Activated T-helper 1 cell treated with anti-CD3 and anti-CD28 coated beads, Interleukin-2, amount 50 U/mL, for 16 hours (primary cell): ENCODE measurements around the gene NETO2.
"Not testable (repeated sequence)": the region's sequence is repeated elsewhere in the genome, so short reads cannot be mapped to it uniquely, and the experiment has no call there.

Experiments used
- DNase-seq, 2 donors: peaks; one replicate each; pipeline ENCODE4 v3.0.0-alpha.2; 2020; ENCODE audit warnings: low read depth in 1 of 2, low spot score in 1 of 2

Gene NETO2, protein sequence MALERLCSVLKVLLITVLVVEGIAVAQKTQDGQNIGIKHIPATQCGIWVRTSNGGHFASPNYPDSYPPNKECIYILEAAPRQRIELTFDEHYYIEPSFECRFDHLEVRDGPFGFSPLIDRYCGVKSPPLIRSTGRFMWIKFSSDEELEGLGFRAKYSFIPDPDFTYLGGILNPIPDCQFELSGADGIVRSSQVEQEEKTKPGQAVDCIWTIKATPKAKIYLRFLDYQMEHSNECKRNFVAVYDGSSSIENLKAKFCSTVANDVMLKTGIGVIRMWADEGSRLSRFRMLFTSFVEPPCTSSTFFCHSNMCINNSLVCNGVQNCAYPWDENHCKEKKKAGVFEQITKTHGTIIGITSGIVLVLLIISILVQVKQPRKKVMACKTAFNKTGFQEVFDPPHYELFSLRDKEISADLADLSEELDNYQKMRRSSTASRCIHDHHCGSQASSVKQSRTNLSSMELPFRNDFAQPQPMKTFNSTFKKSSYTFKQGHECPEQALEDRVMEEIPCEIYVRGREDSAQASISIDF

DNA sequence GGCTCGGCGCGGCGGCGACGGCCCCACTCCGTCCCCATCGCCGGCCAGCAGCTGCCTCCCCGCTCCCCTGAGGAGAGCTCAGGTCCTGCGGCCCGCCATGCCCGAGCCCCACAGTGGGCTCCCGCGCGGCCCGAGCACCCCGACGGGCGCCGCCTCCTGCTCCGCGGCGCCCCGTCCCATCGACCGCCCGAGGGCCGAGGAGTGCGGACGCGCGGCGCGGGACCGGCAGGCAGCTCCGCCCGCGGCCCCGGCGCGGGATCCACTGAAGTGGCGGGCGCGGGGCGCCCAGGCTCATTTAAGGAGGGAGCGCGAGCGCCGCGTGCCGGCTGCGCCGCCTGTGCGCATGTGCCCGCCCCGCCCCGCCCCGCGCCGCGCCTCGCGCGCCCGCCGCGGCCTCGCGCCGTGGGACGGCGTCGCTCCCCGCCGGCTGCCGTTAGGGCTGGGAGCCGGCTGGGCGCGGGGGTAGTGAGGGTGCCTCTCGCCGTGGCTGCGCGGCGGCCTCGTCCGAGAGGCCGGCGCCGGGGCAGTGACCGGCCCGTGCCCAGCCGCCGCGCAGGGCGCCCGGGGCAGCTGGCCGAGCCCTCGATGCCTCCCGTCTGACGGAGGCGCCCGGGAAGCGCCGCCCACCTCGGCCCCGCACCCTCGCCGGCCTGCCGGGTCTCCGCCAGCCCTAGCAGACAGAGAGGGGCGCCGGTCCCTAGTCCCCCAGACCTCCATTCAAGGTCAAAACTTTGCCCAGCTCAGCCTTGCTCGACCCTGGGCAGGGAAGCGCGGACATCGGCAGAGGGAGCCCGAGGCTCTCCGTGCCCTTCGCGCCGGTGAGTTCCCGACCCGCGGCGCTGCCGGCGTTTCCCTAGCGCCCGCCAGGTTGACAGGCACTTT lies at the start of gene NETO2:
Gene NETO2 (minus strand): TSS at position 269 of the 882 bp plus-strand sequence. CDS start 333 bp downstream, outside the sequence.
- peak; percentile 24 to 58 for DNase-seq

DNA sequence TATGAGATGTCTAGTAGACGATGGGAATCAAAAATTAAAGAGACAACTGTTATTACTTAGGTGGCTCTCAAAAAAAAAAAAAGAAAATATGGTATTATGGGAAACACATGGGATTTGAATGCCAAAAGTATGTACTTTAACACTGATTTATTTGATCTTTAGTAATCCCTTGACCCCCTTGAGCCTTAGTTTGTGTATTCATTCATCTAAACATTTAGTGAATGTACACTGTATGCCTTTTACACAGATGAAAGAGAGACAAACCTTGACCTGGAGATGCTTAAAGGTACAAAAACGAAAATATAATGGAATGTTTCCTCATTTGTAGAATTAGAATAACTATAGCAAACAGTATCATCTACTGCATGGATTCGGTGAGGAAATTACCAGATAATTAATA lies 38.6 kb upstream of the NETO2 start:
- DNase-seq, result no peak

DNA sequence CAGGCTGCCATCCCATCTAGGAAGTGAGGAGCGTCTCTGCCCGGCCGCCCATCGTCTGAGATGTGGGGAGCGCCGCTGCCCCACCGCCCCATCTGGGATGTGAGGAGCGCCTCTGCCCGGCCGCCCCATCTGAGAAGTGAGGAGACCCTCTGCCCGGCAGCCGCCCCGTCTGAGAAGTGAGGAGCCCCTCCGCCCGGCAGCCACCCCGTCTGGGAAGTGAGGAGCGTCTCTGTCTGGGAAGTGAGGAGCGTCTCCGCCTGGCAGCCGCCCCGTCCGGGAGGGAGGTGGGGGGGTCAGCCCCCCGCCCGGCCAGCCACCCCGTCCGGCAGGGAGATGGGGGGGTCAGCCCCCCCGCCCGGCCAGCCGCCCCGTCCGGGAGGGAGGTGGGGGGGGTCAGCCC lies 37.3 kb upstream of the NETO2 start:
- not testable (repeated sequence) for DNase-seq

DNA sequence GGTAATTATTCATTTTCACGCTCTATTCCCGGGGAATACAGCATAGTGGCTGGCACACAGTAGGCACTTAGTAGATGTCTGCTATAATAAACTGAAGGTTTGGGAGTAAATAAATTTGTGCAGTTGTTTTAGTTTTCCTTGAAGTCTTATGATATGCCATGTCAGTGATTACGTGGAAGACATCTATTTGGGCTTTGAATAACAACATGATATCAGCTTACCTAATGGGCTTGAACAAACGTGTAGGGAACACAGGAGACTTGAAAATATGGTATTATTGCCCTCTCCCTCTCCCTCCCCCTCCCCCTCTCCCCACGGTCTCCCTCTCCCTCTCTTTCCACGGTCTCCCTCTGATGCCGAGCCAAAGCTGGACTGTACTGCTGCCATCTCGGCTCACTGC lies 36.3 kb upstream of the NETO2 start:
- no peak for DNase-seq

DNA sequence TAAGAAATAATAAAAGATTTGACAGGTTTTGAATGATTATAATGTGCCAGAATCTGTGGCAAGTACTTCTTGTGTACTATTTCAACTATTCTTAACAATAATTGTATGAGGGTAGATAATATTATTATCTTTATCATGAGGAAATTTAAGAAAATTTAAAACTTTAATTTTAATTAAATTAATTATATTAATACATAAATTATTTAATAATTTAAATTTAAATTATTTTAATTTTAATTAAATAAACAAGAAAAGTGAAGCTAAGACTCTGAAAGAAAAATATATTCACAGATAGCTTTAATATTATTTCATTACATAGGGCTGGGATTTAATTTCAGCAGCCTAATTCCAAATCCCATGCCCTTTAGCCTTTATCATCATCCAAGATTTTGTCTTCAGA lies 31.4 kb upstream of the NETO2 start:
- DNase-seq, result no peak

DNA sequence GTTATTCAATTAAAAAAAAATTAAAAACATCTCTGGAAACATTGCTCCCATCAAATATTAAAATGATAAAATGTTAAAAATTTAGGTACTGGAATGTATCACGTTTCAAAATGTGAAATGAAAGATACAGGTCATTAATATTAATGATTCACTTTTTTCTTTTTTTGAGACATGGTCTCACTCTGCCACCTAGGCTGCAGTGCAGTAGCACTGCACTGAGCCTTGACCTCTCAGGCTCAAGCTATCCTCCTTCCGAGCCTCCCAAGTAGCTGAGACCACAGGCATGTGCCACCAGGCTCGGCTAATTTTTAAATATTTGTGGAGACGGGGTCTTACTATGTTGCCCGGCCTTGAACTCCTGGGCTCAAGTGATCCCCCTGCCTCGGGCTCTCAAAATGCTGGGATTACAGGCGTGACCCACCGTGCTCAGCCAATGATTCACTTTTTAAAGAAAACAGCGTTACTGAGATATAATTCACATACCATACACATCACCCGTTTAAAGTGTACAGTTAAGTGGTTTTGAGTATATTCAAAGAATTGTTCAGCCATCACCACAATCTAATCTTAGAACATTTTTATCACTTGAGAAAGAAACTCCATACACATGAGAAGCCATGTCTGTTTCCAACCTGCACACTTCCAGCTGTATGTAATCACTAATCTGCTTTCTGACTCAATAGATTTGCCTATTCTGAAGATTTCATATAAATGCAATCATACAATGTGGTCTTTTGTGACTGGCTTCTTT lies 19.1 kb upstream of the NETO2 start:
- DNase-seq, result no peak

DNA sequence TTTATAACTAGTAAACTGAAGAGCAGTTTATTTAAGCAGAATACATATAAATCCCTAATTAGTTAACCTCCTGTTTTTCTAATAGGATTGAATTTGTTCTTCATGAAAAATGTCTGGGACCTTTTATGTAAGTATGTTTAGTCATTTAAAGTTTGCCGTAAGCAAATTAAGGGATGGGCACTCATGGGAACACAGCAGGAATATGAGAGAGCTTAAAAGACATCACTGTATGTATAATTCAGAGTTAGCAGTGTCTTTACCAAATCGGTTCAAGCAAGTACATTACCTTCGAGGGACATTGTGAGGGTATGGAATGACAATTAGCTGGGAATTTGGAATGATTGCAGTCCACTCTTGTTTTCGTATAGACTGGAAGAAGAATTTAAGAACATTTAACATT lies 17.7 kb upstream of the NETO2 start:
- DNase-seq, result no peak

DNA sequence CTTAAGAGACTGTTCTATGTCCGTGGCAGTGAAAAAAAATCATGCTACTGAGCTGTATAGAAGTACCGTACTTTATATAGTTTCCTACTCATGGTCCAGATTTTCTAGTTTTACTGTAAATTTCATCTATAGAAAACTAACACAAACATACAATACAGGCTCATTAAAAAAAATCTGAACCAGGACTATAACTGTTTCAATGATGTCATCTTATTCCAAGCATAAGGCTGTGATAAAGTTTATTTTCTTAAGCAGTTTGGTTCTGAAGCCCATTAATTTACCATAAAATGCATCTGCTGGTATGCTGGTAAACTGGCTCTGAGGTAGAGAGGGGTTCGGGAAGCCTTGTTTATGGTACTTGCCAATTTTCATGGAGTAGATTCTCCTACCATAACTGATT lies 16.7 kb upstream of the NETO2 start:
- DNase-seq, result no peak

DNA sequence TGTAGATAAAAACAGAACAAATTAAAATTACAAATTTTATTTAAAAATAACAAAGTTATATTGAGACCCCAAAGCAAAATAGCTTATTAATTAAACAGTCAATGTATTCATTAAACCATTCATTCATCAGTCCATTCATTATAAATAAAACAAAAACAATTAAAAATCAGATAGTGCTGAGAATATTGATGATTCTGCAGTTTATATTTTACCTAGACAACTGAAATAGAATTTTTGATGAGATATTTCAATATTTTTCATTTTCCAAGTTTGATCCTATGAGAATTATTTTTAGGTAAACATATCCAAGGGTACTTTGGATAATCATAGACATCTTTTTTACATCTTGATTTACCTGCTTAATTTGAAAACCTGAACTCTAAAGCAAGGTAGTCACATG lies 15.2 kb upstream of the NETO2 start:
- no peak for DNase-seq

DNA sequence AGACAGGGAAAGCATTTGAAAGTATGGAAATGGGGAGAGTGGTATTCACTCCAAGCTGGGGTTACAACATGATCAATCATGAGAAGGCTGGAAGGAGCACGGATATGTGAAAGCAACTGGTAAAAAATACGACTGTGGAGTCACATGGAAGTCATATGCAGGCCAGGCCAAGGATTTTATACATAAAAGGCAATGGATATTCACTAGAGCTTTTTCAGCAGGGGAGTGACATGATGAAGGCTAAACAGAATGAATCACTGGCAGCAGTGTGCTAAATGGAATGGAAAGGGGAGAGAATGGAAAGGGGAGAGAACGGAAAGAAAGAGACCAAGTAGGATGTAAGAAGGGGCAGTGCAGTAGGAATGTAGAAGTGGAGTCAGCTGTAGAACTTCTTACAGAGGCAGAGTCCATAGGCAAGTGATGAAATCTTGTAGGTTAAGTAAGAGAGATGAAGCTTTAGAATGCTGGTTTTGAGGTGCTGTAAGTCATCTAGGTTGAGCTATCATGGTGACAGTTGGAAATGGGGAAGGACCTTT lies 13.0 kb upstream of the NETO2 start:
- DNase-seq, result no peak

DNA sequence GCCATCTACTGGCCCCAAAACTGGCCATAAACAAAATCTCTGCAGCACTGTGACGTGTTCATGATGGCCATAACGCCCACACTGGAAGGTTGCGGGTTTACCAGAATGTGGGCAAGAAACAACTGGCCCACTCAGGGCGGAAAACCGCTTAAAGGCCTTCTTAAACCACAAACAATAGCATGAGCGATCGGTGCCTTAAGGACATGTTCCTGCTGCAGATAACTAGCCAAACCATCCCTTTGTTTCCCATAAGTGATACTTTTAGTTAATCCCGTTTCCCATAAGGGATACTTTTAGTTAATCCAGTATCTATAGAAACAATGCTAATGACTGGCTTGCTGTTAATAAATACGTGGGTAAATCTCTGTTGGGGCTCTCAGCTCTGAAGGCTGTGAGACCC lies 8.8 kb upstream of the NETO2 start:
- DNase-seq, result not testable (repeated sequence)

DNA sequence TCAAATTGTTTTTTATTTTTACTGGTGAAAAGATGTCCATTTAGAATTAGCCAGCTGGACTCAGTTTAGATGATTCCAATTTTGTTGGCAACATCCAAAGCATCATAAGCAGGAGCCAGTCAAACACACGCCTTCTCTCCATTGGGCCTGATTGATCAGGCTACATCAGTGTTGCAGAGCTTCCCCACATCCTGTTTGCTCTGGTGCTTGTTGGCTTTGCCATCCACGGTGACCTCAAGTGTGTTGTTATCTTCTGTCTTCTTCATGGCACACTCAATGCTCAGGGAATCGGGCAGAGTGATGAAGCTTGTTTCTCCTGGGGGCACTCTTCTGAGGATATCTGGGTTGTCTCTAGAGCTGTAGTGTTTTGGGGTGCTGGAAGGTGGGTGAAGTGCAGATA lies 6.3 kb upstream of the NETO2 start:
- DNase-seq, result no peak

DNA sequence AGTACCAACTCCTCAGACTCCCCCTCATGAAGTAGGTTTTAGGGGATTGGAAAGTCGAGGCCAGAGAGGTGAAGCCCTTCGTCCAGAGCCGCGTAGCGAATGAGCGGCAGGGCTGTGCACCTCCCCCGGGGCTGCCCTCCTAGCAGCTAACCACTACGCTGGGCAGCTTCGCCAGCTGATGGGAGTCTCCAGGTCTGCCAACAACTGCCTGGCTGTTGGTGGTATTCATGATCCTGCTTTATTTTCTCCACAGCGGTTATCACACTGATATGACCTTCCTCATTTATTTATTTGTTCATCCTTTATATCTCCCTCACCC lies 773 bp upstream of the NETO2 start:
- DNase-seq, result no peak

DNA sequence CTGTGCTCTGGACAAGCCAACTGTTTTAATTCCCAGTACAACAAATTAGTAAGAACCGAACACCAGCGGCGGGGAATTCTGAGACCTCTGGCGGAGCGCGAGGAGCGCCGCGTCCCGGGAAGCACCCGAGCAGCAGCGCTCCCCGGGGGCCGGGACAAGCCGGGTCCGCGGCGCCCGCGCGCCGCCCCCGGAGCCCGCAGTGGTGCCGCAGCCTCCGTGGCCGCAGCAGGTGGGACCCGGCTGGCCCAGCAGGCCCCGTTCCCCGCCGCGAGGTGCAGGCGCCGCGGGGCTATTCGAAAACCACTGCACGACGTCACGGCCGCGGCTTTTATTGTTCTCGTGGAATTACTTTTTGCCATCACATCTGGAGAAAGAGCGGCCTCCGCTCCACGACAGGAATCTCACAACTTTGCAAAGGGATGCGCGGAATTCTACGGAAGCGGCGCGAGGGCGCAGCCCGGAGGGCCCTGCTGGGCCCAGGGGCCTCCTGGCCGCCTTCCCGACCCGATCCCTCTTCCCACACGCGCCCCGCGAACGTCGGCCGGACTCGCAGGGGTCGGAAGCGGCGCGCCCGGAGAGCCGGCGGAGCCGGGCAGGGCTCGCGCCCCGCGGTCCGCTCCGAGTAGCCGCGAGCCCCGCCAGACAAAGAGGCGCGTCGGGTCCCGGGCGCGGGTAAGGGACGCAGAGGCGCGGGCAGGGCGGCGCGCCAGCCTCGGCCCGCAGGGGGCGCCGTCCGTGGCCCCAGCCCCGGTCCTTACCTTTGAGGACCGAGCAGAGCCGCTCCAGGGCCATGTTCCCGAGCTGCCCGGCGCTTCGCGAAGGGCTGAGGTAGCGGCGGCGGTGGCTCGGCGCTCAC lies 696 bp downstream of the NETO2 start:
- DNase-seq, result peak; percentile 24 to 53

DNA sequence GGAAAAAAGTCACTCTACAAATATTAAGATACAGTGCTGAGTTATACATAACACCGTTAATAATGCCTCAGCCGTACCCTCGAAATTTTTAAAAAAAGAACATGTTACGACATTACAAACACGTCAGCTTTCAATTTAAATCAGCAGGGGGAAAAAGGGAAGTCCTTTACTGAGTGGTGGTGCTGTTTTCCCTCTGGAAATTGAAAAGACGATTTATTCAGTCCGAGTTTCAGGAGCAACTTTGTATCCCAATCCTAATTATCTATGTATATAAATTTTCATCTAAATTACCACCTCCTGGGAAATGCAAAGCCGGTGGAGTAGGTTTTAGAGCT lies 1.3 kb downstream of the NETO2 start:
- DNase-seq, result no peak

DNA sequence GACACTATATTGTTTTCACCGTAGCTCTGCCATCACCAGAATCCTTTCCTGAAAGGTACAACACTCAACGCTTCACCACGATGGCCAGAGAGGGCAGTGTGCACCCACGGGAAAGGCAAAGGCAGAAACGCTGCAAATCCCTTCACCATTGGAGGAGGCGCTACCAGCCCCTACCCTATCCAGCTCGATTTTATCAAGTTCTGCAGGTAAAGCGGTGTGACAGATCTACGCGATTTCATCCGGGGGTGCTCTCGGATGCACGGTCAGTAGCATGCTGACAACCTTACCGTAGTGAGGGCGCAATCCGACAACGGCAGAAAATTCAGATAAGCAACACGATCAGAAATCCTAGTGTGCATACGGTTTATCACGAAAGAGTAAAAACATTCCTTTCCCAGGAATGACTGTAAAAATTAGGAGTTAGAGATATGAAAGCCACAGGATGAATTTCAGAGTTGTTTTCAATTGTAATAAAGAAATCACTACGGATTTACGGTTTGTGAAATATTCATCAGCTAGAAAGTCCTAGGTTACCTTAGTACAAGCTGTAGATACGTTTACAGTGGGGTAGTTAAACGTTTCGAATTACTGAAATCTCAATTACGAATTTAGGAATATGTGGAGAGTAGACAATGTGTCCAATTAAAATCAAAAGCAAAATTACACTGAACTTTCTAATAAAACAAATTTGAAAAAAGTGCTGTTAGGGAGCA lies 1.8 kb downstream of the NETO2 start:
- peak; percentile 70 for DNase-seq

DNA sequence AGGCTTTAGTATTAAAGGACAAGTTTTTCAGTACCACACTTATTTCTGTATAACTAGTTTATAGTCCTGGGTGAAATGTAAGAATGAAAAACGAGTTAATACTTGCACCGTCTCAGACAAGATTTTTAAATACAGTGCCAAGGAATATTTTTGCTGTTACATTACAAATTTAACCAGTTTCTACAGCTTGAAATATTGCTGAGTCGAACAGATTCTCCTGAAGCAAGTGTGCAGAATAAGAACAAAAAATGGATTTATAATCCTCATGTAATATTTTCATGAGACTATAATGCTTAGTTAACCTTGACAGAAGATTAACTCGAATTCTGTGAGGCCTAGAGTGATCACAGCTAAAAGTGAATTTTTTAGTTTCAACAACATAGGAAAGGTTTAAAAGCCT lies 3.1 kb downstream of the NETO2 start:
- DNase-seq, result no peak

DNA sequence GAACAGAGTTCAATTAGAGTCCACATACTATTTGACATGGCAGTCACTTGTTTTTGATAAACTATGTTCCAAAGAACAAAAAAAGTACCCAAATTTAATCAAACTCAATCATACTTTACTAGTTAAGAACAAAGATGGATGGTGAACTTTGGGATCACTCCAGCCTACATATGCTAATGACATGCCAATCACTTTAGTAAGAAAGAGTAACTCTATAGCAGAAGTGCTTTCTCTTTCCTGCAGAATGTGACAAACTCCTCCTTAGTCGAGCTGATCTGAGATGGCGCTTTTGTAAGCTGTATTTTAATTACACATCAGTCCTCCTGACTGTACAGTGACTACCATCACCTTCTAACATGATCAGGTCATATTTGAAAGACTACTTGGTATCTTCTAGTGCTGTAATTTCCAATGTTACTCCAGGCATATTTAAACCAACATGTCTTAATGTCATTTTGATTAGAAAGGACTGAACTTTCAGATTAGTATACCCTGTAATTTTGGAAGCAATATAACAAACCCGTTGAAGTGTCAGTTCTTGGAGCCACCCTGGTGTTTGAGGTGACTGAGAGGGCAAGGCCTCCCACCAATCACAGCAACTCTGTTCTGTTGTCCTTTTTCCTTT lies 4.1 kb downstream of the NETO2 start:
- DNase-seq, result no peak

DNA sequence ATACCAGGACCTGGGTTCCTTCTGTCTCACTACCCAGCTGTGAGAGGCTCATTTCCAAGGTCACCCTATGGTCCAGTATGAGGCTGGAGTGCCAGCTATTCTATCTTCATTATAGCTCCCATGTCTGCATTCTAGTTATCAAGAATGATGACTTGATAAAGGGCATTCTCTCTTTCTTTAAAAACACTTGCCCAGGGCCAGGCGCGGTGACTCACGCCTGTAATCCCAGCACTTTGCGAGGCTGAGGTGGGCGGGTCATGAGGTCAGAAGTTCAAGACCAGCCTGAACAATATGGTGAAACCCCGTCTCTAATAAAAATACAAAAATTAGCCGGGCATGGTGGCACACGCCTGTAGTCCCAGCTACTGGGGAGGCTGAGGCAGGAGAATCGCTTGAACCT lies 5.8 kb downstream of the NETO2 start:
- not testable (repeated sequence) for DNase-seq
